BLaER1 treated with 17β-estradiol and CSF1 and Interleukin-3, amounts not matched to agents 10 nM and 100 nM (cell line): Measurements from ENCODE around the gene FILIP1L.
A peak's percentile ranks its signal among the peaks of the same experiment; 100 is the strongest.

Experiments used
- H3K27ac ChIP-seq, 11 experiments: shearing (Covaris generic); formaldehyde crosslinking; 2 replicates each; pipeline ENCODE4 v1.8.1; 2022
- H3K27me3 ChIP-seq, 11 experiments: shearing (Covaris generic); formaldehyde crosslinking; 2 replicates each; pipeline ENCODE4 v1.8.1; 2022
- H3K36me3 ChIP-seq, 11 experiments: shearing (Covaris generic); formaldehyde crosslinking; 2 replicates each; pipeline ENCODE4 v1.8.1; 2022
- H3K4me1 ChIP-seq, 10 experiments: shearing (Covaris generic); formaldehyde crosslinking; 2 replicates each; pipeline ENCODE4 v1.8.1; 2022
- H3K4me2 ChIP-seq, 11 experiments: shearing (Covaris generic); formaldehyde crosslinking; 2 replicates each; pipeline ENCODE4 v1.8.1; 2022
- H3K4me3 ChIP-seq, 10 experiments: shearing (Covaris generic); formaldehyde crosslinking; 2 replicates each; pipeline ENCODE4 v1.8.1; 2022
- H3K9ac ChIP-seq, 11 experiments: shearing (Covaris generic); formaldehyde crosslinking; 2 replicates each; pipeline ENCODE4 v1.8.1; 2022
- H3K9me3 ChIP-seq, 11 experiments: shearing (Covaris generic); formaldehyde crosslinking; replicated peaks in 1 of 11; 2 replicates each; pipeline ENCODE4 v1.8.1; 2022
- H4K20me1 ChIP-seq, 11 experiments: shearing (Covaris generic); formaldehyde crosslinking; 2 replicates each; pipeline ENCODE4 v1.8.1; 2022
- Cebpa-rat ChIP-seq, 11 experiments: shearing (Covaris generic); IDR thresholded peaks; 2 replicates each; pipeline ENCODE4 v1.8.1; 2022

FILIP1L gene

GRCh38 chr3:100117093-100117492, 2.8 kb upstream of the FILIP1L start:
- Histone ChIP-seq H3K27ac (no peak overlapping the region), H3K4me1 (no peaks in the 10 kb centered on the region), H3K9ac (no peak overlapping the region), H3K4me2 (no peak overlapping the region), H3K4me3 (no peak overlapping the region), H4K20me1 (0 out of 22 replicates have a peak, but pooled peaks cover 0 to 5% (median 0%) of the 10 kb centered on the region in 11 experiments), H3K36me3 (peaks cover 0 to 9% (median 0%) of the 10 kb centered on the region in 11 experiments; a peak in 2 of 22 replicates), H3K9me3 (0 out of 22 replicates have a peak, but pooled peaks cover 0 to 5% (median 0%) of the 10 kb centered on the region in 11 experiments), H3K27me3 (no peaks in the 10 kb centered on the region)
- no peak for TF ChIP-seq Cebpa-rat (IDR thresholded peaks at IDR 0.05)

GRCh38 chr3:100113723-100114412, 433 bp downstream of the FILIP1L start:
- no peak overlapping the region for H3K9ac ChIP-seq
- TF ChIP-seq Cebpa-rat (IDR thresholded peaks at IDR 0.05), result no peak

GRCh38 chr3:100111728-100112127, 2.6 kb downstream of the FILIP1L start:
- Histone ChIP-seq H3K9ac (no peak overlapping the region), H3K27ac (no peak overlapping the region), H3K4me1 (peaks cover 0 to 4% (median 0%) of the 10 kb centered on the region in 10 experiments; a peak in 5 of 20 replicates), H3K4me3 (no peak overlapping the region), H4K20me1 (no peaks in the 10 kb centered on the region; a peak in 1 of 22 replicates), H3K4me2 (no peak overlapping the region), H3K9me3 (no peaks in the 10 kb centered on the region), H3K27me3 (no peaks in the 10 kb centered on the region), H3K36me3 (peaks cover 0 to 14% (median 0%) of the 10 kb centered on the region in 11 experiments; a peak in 1 of 22 replicates)
- no peak for TF ChIP-seq Cebpa-rat (IDR thresholded peaks at IDR 0.05)

More at GRCh38 chr3:100113723-100114412, 433 bp downstream of the FILIP1L start:
- Histone ChIP-seq H3K9me3 (no peaks in the 10 kb centered on the region), H3K36me3 (peaks cover 0 to 14% (median 0%) of the 10 kb centered on the region in 11 experiments; a peak in 1 of 22 replicates), H3K27ac (no peak overlapping the region), H4K20me1 (no peaks in the 10 kb centered on the region), H3K4me2 (no peak overlapping the region), H3K4me1 (peaks cover 0 to 4% (median 0%) of the 10 kb centered on the region in 10 experiments; a peak in 2 of 20 replicates), H3K4me3 (no peak overlapping the region), H3K27me3 (no peaks in the 10 kb centered on the region)

- H3K36me3 ChIP-seq, result peaks cover 0 to 14% (median 0%) of the 10 kb centered on the region in 11 experiments; a peak in 1 of 22 replicates
- no peaks in the 10 kb centered on the region for H3K27me3 ChIP-seq
- H3K4me3 ChIP-seq, result no peak overlapping the region
- no peaks in the 10 kb centered on the region; a peak in 1 of 22 replicates for H4K20me1 ChIP-seq
- peak overlapping the region in 2 of 11 experiments; percentile 9 to 24; a peak in 5 of 22 replicates for H3K4me2 ChIP-seq
- no peaks in the 10 kb centered on the region for H3K9me3 ChIP-seq
- H3K27ac ChIP-seq, result no peak overlapping the region
- H3K4me1 ChIP-seq, result peaks cover 11 to 19% (median 14%) of the 10 kb centered on the region in 10 experiments
- no peak overlapping the region for H3K9ac ChIP-seq
- no peak for TF ChIP-seq Cebpa-rat (IDR thresholded peaks at IDR 0.05)
These were observed 4.1 kb downstream of the FILIP1L start for GRCh38 chr3:100110162-100110561.

GRCh38 chr3:100108464-100109079, 5.7 kb downstream of the FILIP1L start:
- Histone ChIP-seq H4K20me1 (no peaks in the 10 kb centered on the region; a peak in 1 of 22 replicates), H3K4me3 (no peak overlapping the region), H3K27me3 (no peaks in the 10 kb centered on the region), H3K4me1 (peaks cover 16 to 35% (median 29%) of the 10 kb centered on the region in 10 experiments), H3K4me2 (no peak overlapping the region), H3K36me3 (0 out of 22 replicates have a peak, but pooled peaks cover 0 to 5% (median 0%) of the 10 kb centered on the region in 11 experiments), H3K27ac (no peak overlapping the region), H3K9ac (no peak overlapping the region), H3K9me3 (no peaks in the 10 kb centered on the region)
- TF ChIP-seq Cebpa-rat (IDR thresholded peaks at IDR 0.05), result no peak

GRCh38 chr3:100107221-100107814, 7.0 kb downstream of the FILIP1L start:
- no peak overlapping the region for H3K9ac ChIP-seq
- H3K4me1 ChIP-seq, result peaks cover 16 to 46% (median 40%) of the 10 kb centered on the region in 10 experiments
- 0 out of 22 replicates have a peak, but pooled peaks cover 0 to 5% (median 0%) of the 10 kb centered on the region in 11 experiments for H3K36me3 ChIP-seq
- no peaks in the 10 kb centered on the region; a peak in 1 of 22 replicates for H4K20me1 ChIP-seq
- no peak overlapping the region for H3K4me2 ChIP-seq
- no peak for TF ChIP-seq Cebpa-rat (IDR thresholded peaks at IDR 0.05)
- H3K4me3 ChIP-seq, result no peak overlapping the region
- no peaks in the 10 kb centered on the region for H3K27me3 ChIP-seq
- H3K27ac ChIP-seq, result no peak overlapping the region
- no peaks in the 10 kb centered on the region for H3K9me3 ChIP-seq

- H3K27ac ChIP-seq, result peak overlapping the region in 3 of 11 experiments; percentile 3 to 45 (median 36); a peak in 2 of 22 replicates
- TF ChIP-seq Cebpa-rat (IDR thresholded peaks at IDR 0.05), result no peak
- no peaks in the 10 kb centered on the region; a peak in 1 of 22 replicates for H4K20me1 ChIP-seq
- H3K9ac ChIP-seq, result no peak overlapping the region
- no peaks in the 10 kb centered on the region for H3K9me3 ChIP-seq
- 0 out of 22 replicates have a peak, but pooled peaks cover 0 to 5% (median 0%) of the 10 kb centered on the region in 11 experiments for H3K36me3 ChIP-seq
- no peaks in the 10 kb centered on the region for H3K27me3 ChIP-seq
- peak overlapping the region; percentile 35 to 70 (median 64); a peak in 18 of 22 replicates for H3K4me2 ChIP-seq
- H3K4me1 ChIP-seq, result peaks cover 16 to 46% (median 40%) of the 10 kb centered on the region in 10 experiments
- H3K4me3 ChIP-seq, result no peak overlapping the region
These were observed 7.7 kb downstream of the FILIP1L start for GRCh38 chr3:100106531-100107141.

GRCh38 chr3:100106094-100106493, 8.2 kb downstream of the FILIP1L start:
- Histone ChIP-seq H4K20me1 (no peaks in the 10 kb centered on the region; a peak in 1 of 22 replicates), H3K4me3 (no peak overlapping the region), H3K27me3 (no peaks in the 10 kb centered on the region), H3K4me2 (peak overlapping the region; percentile 35 to 70 (median 64); a peak in 20 of 22 replicates), H3K27ac (peak overlapping the region in 9 of 11 experiments; percentile 3 to 64 (median 47); a peak in 15 of 22 replicates), H3K4me1 (peaks cover 16 to 46% (median 40%) of the 10 kb centered on the region in 10 experiments), H3K36me3 (peaks cover 0 to 8% (median 0%) of the 10 kb centered on the region in 11 experiments; a peak in 2 of 22 replicates), H3K9me3 (peaks cover 0 to 3% (median 2%) of the 10 kb centered on the region in 11 experiments; a peak in 7 of 22 replicates), H3K9ac (no peak overlapping the region)
- no peak for TF ChIP-seq Cebpa-rat (IDR thresholded peaks at IDR 0.05)
